CD4-positive, alpha-beta T cell treated with Interleukin-6 at 100 ng/mL for 8 hours (primary cell): ENCODE data around the gene SEC24A.
"Not testable (repeated sequence)": the region's sequence is repeated elsewhere in the genome, so short reads cannot be mapped to it uniquely, and the experiment has no call there.

ENCODE experiments used
- DNase-seq: peaks from one replicate; pipeline ENCODE4 v3.0.0-alpha.2; 2020; ENCODE audit warnings: mixed read lengths, low spot score

SEC24A gene

DNA sequence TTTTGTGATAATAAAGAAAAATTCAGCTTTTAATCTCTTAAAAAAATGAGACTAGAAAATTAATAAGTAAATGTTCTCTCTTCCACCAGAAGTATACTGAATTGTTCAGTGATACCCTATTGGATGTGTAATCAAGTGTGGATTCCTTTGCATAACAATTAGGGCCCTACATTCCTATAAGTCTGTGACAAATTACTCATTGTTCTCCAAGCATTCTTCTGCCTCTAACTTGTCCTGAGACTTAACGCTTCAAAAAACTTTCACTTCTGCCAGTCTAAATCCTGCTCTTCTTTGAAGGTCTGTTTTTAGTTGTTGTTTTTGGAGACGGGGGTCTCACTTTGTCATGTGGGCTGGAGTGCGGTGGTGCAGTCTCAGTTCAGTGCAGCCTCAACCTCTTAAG, 100.8 kb downstream of the SEC24A start:
- no peak for DNase-seq

DNA sequence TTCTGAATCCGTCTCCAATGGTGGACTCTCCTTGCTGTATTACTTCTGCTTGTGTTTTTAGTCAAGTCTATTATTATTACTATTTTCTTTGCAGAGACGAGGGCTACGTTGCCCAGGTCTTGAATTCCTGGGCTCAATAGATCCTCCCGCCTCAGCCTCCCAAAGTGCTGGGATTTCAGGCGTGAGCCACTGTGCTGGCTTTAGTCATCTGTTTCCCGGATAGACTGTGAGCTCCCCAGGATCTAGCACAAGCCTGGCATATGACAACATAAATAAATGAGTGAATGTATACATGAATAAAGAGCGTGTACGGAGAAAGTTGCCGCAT, 109.6 kb downstream of the SEC24A start:
- no peak for DNase-seq

DNA sequence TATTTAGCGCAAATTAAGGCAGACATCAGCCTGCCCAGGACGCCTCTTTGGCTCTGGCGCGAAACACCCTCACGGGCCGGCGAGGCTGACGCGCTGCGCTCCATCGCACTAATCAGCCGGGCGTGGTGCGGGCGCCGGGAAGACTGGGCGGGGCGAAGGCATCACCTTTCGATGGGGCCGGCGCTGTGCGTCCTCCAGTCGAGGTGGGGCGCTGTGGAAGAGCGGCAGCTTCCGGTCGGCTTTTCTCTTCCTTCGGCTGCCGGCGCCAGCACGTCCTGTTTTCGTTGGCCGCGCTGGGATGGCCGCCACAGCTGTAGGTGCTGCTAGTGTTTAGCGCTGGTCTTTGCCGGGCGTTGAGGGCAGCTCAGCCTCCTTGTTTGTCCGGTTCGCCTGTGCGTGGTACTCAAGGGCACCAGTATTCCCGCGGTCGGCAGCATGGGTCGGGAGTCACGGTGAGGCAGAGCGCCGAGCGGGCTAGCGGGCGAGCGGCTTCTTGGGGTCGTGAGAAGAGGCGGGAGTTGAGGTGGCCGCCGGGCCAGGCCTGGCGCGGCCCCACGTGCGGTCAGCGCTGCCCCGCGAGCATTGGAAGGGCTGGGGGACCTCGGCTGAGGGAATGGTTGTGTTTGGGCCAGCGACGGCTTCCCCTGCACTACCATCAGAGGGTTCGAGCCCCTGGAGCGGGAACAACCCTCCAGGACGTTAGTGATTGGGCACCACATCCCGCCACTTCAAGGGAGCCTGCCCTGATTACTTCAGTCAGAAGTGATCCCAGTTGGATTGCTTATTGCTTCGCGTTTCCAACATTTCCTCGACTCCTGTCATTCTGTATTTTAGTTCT, 110.1 kb downstream of the SEC24A start, which contains the start of gene DDX46:
DDX46 (plus strand) TSS at position 276 of the 838 bp plus-strand sequence; CDS start at position 436, 160 bp downstream.
- DNase-seq: peak; percentile 90

DNA sequence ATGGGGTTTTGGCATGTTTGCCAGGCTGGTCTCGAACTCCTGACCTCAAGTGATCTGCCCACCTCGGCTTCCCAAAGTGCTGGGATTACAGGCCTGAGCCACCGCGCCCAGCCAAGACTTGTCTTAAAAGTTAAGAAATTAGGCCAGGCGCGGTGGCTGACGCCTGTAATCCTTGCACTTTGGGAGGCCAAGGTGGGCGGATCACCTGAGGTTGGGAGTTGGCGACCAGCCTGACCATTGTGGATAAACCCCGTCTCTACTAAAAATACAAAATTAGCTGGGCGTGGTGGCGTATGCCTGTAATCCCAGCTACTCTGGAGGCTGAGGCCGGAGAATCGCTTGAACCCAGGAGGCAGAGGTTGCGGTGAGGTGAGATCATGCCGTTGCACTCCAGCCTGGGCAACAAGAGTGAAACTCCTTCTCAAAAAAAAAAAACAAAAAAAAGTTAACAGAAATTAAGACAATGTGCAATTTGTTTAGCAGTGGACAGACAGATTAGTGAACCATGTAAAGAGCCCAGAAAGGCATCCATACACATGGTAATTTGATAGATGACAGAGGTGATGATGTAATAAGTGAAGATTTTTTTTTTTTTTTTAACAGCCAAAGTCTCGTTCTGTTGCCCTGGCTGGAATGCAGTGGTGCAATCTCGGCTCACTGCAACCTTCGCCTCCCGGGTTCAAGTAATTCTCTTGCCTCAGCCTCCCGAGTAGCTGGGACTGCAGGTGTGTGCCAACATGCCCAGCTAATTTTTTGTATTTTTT, 119.1 kb downstream of the SEC24A start:
- DNase-seq: not testable (repeated sequence)

DNA sequence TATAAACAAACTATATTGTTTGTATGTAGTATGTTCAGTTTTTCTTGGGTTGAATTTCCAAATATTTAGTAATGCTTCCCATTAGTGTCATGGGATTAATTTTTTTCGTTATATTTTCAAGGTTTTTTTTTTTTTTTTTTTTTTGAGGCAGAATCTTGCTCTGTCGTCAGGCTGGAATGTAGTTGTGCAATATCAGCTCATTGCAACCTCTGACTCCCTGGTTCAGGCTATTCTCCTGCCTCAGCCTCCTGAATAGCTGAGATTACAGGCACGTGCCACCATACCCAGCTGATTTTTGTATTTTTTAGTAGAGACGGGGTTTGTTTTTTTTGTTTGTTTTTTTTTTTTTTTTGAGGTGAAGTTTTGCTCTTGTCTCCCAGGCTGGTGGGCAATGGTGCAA, 120.6 kb downstream of the SEC24A start:
- no peak for DNase-seq

DNA sequence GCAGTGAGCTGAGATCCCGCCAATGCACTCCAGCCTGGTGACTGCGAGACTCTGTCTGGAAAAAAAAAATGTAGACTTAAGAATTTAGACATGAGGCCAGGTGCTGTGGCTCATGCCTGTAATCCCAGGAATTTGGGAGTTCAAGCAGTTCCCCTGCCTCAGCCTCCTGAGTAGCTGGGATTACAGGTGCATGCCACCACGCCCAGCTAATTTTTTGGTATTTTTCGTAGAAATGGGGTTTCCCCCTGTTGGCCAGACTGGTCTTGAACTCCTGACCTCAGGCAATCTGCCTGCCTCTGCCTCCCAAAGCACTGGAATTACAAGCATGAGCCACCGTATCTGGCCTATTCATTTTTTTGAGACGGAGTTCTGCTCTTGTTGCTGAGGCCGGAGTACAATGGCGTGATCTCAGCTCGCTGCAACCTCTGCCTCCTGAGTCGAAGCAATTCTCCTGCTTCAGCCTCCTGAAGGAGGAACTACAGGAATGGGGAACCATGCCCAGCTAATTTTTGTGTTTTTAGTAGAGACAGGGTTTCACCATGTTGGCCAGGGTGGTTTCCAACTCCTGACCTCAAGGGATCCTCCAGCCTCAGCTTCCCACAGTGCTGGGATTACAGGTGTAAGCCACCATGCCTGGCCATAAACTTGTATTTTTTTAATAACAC, 124.0 kb downstream of the SEC24A start:
- no peak for DNase-seq

DNA sequence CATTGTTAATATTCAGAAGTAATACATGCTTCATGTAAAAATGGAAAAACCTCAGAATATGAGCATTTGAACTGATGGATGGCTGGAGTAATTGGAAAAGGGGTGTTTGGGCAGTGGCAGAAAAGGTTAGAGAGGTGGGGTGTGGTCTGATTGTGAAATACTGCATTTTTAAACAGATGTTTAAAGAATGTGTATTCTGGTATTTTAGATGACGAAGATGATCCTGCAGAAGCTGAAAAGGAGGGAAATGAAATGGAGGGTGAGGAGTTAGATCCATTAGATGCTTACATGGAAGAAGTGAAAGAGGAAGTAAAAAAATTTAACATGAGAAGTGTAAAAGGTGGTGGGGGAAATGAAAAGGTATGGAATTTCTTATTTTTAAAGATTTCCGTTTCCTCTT, 128.8 kb downstream of the SEC24A start:
- DNase-seq: no peak
